ENCODE data around the gene CYP27B1. TPM values are rescaled to one million over a fixed set of nuclear protein-coding genes. Genes with fewer than 3 reads are reported as not detected.

The CYP27B1 gene, protein sequence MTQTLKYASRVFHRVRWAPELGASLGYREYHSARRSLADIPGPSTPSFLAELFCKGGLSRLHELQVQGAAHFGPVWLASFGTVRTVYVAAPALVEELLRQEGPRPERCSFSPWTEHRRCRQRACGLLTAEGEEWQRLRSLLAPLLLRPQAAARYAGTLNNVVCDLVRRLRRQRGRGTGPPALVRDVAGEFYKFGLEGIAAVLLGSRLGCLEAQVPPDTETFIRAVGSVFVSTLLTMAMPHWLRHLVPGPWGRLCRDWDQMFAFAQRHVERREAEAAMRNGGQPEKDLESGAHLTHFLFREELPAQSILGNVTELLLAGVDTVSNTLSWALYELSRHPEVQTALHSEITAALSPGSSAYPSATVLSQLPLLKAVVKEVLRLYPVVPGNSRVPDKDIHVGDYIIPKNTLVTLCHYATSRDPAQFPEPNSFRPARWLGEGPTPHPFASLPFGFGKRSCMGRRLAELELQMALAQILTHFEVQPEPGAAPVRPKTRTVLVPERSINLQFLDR
- 4.5 and 4.7 TPM in 2 replicates for total RNA-seq (2021)
- percentile 54 among the genes with signal in this experiment for Bru-seq, nascent RNA
- BruChase-seq, experiment 1, labeled RNA remaining after a 2-hour chase: percentile 67 among the genes with signal in this experiment
- percentile 60 among the genes with signal in this experiment for BruChase-seq, experiment 2, labeled RNA remaining after a 6-hour chase
- long read RNA-seq, partial matches to known transcripts: 9 of 19 reads
- long read RNA-seq, other reads (novel, unspliced or antisense): 9 of 19 reads

DNA sequence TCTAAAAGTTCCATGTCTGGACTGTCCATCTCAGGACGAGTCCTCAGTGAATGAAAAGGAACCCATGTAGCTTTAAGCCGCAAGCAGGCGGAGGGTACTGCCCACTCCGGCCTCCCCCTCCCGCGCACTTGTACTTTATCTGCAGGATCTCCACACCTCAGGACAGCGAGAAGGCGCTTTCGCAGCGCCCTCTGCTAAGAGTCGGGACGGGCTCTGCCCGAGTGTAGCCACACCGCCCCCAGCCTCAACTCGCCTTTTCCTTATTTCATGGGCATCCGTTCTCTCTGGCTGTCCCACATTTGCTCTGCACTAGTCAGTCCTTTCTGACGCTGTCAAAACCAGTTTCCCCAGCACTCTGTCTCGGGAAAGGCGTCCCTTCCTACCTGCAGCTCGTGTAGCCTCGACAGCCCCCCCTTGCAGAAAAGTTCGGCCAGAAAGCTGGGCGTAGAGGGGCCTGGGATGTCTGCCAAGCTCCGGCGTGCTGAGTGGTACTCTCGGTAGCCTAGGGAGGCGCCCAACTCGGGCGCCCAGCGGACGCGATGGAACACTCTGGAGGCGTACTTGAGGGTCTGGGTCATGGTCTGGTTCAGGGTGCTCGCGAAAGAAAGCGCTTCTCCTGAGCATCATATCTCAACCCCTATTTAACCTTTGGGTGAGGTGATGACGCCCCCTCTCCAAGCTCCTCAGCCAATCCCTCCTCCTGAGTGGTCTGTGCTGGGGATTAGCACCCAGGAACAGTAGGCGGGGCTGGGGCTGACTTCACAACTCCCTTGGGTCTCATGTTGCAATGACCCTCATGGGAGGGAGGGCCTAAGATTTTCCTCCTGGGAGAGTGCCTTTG lies at the start of gene CYP27B1:
Gene CYP27B1, minus strand, starts transcription at position 615 of the 841 bp plus-strand sequence. Its CDS starts 37 bp downstream, at position 578.
- Histone ChIP-seq H3K9me3 (ENCODE audit: low read depth, low read length, poor library complexity, severe bottlenecking) (no peaks in the 10 kb centered on the region), H3K36me3 (ENCODE audit: insufficient read depth, low read length, poor library complexity, severe bottlenecking) (peaks cover 6% of the 10 kb centered on the region)
- intact Hi-C loops (cut with micrococcal nuclease; ENCODE audit: unreplicated experiment): no loop called here

DNA sequence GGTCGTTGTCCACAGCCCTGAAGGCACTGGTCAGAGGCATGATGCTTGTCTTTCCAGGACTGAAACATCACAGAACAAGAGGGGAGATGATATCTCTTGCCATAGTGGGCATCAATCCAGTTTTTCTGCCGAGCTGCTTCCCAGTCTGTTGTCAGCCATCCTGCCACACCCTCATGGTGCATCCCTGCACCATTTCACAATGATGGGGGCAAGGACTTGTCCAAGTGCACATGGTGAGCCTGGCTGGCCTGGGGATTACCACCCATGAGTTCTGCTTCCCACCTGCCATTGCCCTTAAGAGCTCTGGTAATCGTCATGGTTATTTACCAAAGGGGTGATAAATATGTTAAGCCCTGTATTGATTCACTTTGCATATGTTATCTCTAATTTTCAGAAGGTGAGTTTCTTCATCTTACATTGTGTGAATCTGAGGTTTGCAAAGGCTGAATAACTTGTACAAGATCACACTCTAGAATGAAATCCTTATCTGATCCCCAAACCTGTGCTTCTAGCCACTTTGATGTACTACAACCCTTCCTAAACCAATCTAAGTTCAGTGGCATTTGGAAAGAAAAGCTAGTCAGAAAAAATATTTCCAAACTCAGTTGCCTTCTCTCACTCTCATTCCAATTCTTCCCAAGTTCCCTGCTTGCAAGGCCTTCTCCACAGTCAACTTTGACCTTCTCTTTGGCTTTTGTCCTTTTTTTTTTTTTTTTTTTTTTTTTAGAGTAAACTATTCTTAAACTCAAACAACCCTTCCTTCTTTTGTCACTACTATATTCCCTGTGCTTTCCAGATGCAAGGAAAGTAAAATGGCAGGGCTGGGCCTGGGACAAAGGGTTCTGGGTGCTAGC lies 49.4 kb upstream of the CYP27B1 start:
- DNase-seq (ENCODE audit: low spot score): no peak
- no peak overlapping the region for H3K4me3 ChIP-seq (ENCODE audit: low read depth, low read length, poor library complexity, severe bottlenecking)
- TF ChIP-seq, protein P1, sequence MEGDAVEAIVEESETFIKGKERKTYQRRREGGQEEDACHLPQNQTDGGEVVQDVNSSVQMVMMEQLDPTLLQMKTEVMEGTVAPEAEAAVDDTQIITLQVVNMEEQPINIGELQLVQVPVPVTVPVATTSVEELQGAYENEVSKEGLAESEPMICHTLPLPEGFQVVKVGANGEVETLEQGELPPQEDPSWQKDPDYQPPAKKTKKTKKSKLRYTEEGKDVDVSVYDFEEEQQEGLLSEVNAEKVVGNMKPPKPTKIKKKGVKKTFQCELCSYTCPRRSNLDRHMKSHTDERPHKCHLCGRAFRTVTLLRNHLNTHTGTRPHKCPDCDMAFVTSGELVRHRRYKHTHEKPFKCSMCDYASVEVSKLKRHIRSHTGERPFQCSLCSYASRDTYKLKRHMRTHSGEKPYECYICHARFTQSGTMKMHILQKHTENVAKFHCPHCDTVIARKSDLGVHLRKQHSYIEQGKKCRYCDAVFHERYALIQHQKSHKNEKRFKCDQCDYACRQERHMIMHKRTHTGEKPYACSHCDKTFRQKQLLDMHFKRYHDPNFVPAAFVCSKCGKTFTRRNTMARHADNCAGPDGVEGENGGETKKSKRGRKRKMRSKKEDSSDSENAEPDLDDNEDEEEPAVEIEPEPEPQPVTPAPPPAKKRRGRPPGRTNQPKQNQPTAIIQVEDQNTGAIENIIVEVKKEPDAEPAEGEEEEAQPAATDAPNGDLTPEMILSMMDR (conservative IDR thresholded peaks at IDR 0.05; ENCODE audit: low read depth, low read length): no peak
- no peak for TF ChIP-seq EZH2 (IDR thresholded peaks at IDR 0.05; ENCODE audit: borderline replicate concordance, low read depth, low read length, poor library complexity, severe bottlenecking)
- ChIA-PET POLR2A (ENCODE audit: low non-redundant PET) (no interaction called here), CTCF (no interaction called here)
- no peak overlapping the region for H3K27ac ChIP-seq (ENCODE audit: low read depth, low read length, poor library complexity, severe bottlenecking)
- peaks cover 18% of the 10 kb centered on the region for H3K36me3 ChIP-seq (ENCODE audit: insufficient read depth, low read length, poor library complexity, severe bottlenecking)
- no TSS peak for BruUV-seq (replicated peaks)
- no peaks in the 10 kb centered on the region for H3K4me1 ChIP-seq (ENCODE audit: insufficient read depth, low read length, poor library complexity, severe bottlenecking)
- intact Hi-C loops (cut with micrococcal nuclease; ENCODE audit: unreplicated experiment): no loop called here
- H3K27me3 ChIP-seq (replicated peaks; ENCODE audit: insufficient read depth, low read depth, low read length, poor library complexity): no peaks in the 10 kb centered on the region
- no peaks in the 10 kb centered on the region for H3K9me3 ChIP-seq (ENCODE audit: low read depth, low read length, poor library complexity, severe bottlenecking)

More for the DNA sequence above, at the start of gene CYP27B1:
- H3K27me3 ChIP-seq (replicated peaks; ENCODE audit: insufficient read depth, low read depth, low read length, poor library complexity): peaks cover 30% of the 10 kb centered on the region
- peaks cover 31% of the 10 kb centered on the region for H3K4me1 ChIP-seq (ENCODE audit: insufficient read depth, low read length, poor library complexity, severe bottlenecking)
- BruUV-seq (replicated peaks): no TSS peak
- no peak for TF ChIP-seq EZH2 (IDR thresholded peaks at IDR 0.05; ENCODE audit: borderline replicate concordance, low read depth, low read length, poor library complexity, severe bottlenecking)
- TF ChIP-seq, protein P1 (conservative IDR thresholded peaks at IDR 0.05; ENCODE audit: low read depth, low read length): no peak
- ChIA-PET CTCF (interaction anchor here (2.2 kb wide), 1 partner anchor 10 kb away, joined by 10 read pairs; no protein-coding TSS in a partner anchor), POLR2A (ENCODE audit: low non-redundant PET) (interaction anchor here (0.5 kb wide), 1 partner anchor 9 kb away, joined by 8 read pairs; no protein-coding TSS in a partner anchor)
- peak within 1 kb of the TSS; percentile 40 for H3K4me3 ChIP-seq (ENCODE audit: low read depth, low read length, poor library complexity, severe bottlenecking)
- DNase-seq (ENCODE audit: low spot score): peak; percentile 84
- no peak within 1 kb of the TSS for H3K27ac ChIP-seq (ENCODE audit: low read depth, low read length, poor library complexity, severe bottlenecking)
